Stimulated activated CD4-positive, alpha-beta T cell treated with anti-CD3 and anti-CD28 coated beads, Interleukin-2, amount 100 ng/mL, for 4 hours (primary cell): ENCODE results near the gene CD163L1.

ENCODE experiments used
- DNase-seq: peaks from one replicate; pipeline ENCODE4 v3.0.0-alpha.2; 2020; ENCODE audit warnings: low read depth

The CD163L1 gene

GRCh38 chr12:7324176-7324575 lies 119.8 kb downstream of the CD163L1 start:
- DNase-seq: no peak

DNA sequence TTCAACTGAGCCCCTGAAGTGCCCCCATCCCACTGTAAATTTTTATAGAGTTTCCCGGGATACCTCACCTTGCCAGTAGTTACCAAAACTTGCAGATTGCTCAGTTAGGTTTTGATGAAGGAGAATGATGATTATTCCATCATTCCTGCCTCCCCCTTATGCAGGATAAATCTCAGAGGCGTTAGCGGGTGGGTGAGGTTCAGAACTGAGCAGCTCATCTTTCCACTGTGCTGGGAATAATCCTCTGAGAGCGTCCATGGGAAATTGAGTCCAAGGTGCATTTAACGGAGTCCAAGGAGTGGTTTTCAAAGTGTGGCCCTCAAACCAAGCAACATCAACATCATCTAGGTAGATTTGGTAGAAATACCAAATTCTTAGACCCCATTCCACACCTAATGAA lies 121.4 kb downstream of the CD163L1 start:
- no peak for DNase-seq

- no peak for DNase-seq
Observed at GRCh38 chr12:7321624-7322023, 122.3 kb downstream of the CD163L1 start.

GRCh38 chr12:7319930-7320329 lies 124.0 kb downstream of the CD163L1 start:
- no peak for DNase-seq

GRCh38 chr12:7310070-7310469 lies 133.9 kb downstream of the CD163L1 start:
- DNase-seq: no peak
